GM13977 (cell line): ENCODE measurements around the gene CTIF.

Experiments
- DNase-seq: peaks from one replicate; pipeline ENCODE4 v3.0.0; 2012; ENCODE audit warnings: low spot score
- in situ Hi-C: fragments of 300-500 bp; cut with MboI; formaldehyde crosslinking; loops from one replicate; pipeline ENCODE4 v1.12.0; 2022; ENCODE audit warnings: low sequenced_read_pairs, low pct_unique_long_range_greater_than_20kb, mixed read lengths, inconsistent platforms; ENCODE audit not compliant: unreplicated experiment
- TF ChIP-seq, protein P1 (sequence below): IDR thresholded peaks from 2 replicates; pipeline ENCODE4 v1.5.1; 2012; ENCODE audit warnings: mild to moderate bottlenecking, control low read depth; ENCODE audit not compliant: insufficient read depth; ENCODE audit errors: extremely low read depth, missing control alignments

CTIF gene

DNA sequence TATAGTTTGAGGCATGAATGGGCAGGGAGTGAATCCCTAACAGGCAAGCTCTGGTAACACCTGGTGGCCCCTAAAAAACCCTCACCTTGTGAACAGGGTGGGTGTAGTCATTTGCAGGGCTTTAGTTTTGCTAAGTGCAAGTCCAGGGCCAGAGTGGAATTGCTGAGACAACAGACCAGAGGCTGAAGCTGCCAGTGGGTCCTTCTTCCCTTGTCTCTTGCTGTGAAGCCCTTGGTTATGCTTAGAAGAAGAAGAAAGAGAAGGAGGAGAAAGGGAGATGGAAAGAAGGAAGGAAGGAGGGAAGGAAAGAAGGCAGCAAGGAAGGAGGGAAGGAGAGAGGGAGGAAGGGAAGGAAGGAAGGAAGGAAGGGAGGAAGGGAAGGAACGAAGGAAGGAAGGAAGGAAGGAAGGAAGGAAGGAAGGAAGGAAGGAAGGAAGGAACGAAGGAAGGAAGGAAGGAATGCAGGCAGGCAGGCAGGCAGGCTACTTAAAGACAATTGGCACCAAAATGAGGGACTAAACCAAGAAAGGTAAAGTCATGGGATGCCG, 366.1 kb downstream of the CTIF start:
- in situ Hi-C loops = no loop called here
- no peak for DNase-seq
- TF ChIP-seq, protein P1, sequence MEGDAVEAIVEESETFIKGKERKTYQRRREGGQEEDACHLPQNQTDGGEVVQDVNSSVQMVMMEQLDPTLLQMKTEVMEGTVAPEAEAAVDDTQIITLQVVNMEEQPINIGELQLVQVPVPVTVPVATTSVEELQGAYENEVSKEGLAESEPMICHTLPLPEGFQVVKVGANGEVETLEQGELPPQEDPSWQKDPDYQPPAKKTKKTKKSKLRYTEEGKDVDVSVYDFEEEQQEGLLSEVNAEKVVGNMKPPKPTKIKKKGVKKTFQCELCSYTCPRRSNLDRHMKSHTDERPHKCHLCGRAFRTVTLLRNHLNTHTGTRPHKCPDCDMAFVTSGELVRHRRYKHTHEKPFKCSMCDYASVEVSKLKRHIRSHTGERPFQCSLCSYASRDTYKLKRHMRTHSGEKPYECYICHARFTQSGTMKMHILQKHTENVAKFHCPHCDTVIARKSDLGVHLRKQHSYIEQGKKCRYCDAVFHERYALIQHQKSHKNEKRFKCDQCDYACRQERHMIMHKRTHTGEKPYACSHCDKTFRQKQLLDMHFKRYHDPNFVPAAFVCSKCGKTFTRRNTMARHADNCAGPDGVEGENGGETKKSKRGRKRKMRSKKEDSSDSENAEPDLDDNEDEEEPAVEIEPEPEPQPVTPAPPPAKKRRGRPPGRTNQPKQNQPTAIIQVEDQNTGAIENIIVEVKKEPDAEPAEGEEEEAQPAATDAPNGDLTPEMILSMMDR = no peak

DNA sequence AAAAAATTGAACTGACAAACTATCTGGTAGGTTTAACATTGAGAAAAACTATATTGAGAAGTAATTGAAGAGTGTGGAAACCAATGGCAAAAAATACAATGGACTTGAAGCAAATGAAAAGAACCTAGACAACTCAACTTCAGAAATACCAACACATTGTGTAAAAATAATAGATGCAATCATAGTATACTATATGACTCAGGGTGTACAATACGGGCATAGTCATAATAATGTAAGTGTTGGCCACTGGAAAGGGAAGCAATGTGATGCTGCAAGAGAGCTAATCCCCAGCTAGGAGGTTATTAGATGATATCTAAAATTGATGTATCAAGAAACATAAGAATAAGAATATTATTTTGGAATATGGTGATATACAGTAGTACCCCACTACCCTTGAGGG, 366.7 kb downstream of the CTIF start:
- no peak for DNase-seq
- in situ Hi-C loops = no loop called here
- TF ChIP-seq, protein P1 = no peak

DNA sequence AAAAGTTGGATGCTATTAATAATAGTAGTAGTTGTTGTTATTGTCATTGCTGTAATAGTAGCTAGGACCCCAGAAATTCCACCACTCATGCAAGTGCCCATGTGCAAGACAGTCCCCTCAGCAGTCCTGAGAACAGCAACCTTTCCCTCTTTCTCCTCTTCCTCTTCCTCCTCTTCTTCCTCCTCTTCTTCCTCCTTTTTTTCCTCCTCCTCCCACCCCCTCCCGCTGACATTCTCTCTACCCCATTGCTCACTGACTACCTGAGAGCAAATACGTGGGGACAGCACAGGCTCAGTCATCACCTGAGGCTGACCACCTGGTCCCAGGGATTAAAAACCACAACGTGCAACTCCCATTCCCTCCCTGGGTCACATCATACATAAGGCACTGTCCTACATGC, 370.1 kb downstream of the CTIF start:
- TF ChIP-seq, protein P1 = no peak
- in situ Hi-C loops = no loop called here
- DNase-seq = no peak

DNA sequence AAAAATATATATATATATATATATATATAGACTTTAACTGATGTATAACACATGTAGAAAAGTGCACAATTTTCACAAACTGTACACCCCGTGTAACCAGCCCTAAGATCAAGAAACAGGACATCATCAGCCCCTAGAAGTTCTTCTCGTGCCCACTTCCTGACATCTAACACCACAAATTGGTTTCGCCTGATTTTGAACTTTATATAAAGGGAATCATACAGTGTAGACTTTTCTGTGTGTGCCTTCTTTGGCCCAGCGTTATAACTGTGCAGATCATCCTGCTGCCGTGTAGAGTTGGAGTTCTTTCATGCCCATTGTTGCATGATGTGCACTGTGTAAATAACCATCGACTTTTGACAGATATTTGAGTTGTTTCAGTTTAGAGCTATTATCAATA, 370.9 kb downstream of the CTIF start:
- in situ Hi-C loops = no loop called here
- TF ChIP-seq, protein P1 = no peak
- DNase-seq = no peak

DNA sequence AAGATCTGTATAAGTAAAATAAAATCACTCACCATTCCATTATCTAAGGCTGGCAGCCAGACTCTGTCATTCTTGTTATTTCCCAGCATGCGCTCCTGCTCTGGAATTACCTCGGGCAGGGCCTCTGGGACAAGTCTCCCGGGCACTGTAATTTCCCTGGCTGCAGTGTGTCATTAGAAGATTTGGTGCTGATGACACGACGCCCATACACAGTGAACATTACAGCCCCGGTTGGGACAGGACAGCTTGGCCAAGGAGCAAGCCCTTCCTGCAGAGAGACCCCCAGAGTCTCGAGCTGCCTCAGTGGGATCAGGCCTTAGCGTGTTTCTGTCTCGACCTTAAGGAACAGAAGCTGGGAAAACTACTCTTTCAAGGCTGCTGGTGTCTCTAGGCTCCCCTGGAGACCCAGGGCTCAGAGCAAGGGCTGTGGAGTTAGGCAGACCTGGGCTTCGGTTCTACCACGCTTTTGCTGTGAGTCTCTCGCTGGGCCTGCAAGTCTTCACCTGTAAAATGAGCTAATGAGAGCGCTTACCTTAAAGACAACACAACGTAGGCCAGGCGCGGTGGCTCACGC, 372.2 kb downstream of the CTIF start:
- TF ChIP-seq, protein P1 = no peak
- in situ Hi-C loops = no loop called here
- no peak for DNase-seq
